ENCODE results near the gene VIPR1. TPM values are rescaled to one million over a fixed set of nuclear protein-coding genes. Genes with fewer than 3 reads are reported as not detected.

The VIPR1 gene
- total and polyA plus RNA-seq, 4 donors, result 2.3 to 41.8 (median 14.6) TPM

GRCh38 chr3:42530073-42530472 lies 27.6 kb downstream of the VIPR1 start (continued):
- TF ChIP-seq REST (IDR thresholded peaks at IDR 0.05), result no peak

GRCh38 chr3:42531470-42531869 lies 29.0 kb downstream of the VIPR1 start:
- Histone ChIP-seq H3K27me3 (ENCODE audit: control insufficient read depth in 4 of 4, insufficient read depth in 4 of 4, low read length in 3 of 4) (no peaks in the 10 kb centered on the region), H3K4me1 (ENCODE audit: control insufficient read depth in 4 of 4, insufficient read depth in 4 of 4, low read length in 3 of 4) (peaks cover 0 to 3% (median 0%) of the 10 kb centered on the region in 4 donors), H3K4me3 (ENCODE audit: low read depth in 1 of 3, low read length in 3 of 3) (no peak overlapping the region), H3K36me3 (ENCODE audit: control insufficient read depth in 4 of 4, insufficient read depth in 3 of 4, low read depth in 1 of 4, low read length in 3 of 4) (no peaks in the 10 kb centered on the region), H3K9me3 (ENCODE audit: control insufficient read depth in 4 of 4, low read length in 3 of 4) (no peaks in the 10 kb centered on the region), H3K9ac (ENCODE audit: low read depth in 1 of 2, low read length in 2 of 2) (no peak overlapping the region), H3K27ac (ENCODE audit: low read depth in 1 of 2, low read length in 2 of 2) (no peak overlapping the region)
- no peak for DNase-seq (ENCODE audit: low spot score)
- TF ChIP-seq ATF3 (IDR thresholded peaks at IDR 0.05), result no peak
- TF ChIP-seq SP1 (IDR thresholded peaks at IDR 0.05), result no peak
- no peak for TF ChIP-seq EGR1 (IDR thresholded peaks at IDR 0.05; ENCODE audit: low read depth in 2 of 2)
- no peak for TF ChIP-seq FOXA2 (IDR thresholded peaks at IDR 0.05)
- no peak for TF ChIP-seq JUND (IDR thresholded peaks at IDR 0.05)
- no peak for TF ChIP-seq REST (IDR thresholded peaks at IDR 0.05)
- no peak for TF ChIP-seq HNF4A (conservative IDR thresholded peaks at IDR 0.05)
- TF ChIP-seq CTCF (IDR thresholded peaks at IDR 0.05; ENCODE audit: low read depth, low read length, missing input control), result no peak
- TF ChIP-seq RXRA (IDR thresholded peaks at IDR 0.05), result no peak
- WGBS, result 93% methylated on average over 6 of the region's 6 CpGs

- H3K9ac ChIP-seq (ENCODE audit: low read depth in 1 of 2, low read length in 2 of 2), result no peak overlapping the region
- TF ChIP-seq ZBTB33 (IDR thresholded peaks at IDR 0.05), result no peak
- H3K4me1 ChIP-seq (ENCODE audit: control insufficient read depth in 4 of 4, insufficient read depth in 4 of 4, low read length in 3 of 4), result peaks cover 0 to 3% (median 0%) of the 10 kb centered on the region in 4 donors
- no peak overlapping the region for H3K27ac ChIP-seq (ENCODE audit: low read depth in 1 of 2, low read length in 2 of 2)
- H3K27me3 ChIP-seq (ENCODE audit: control insufficient read depth in 4 of 4, insufficient read depth in 4 of 4, low read length in 3 of 4), result no peaks in the 10 kb centered on the region
- no peak overlapping the region for H3K4me3 ChIP-seq (ENCODE audit: low read depth in 1 of 3, low read length in 3 of 3)
- H3K36me3 ChIP-seq (ENCODE audit: control insufficient read depth in 4 of 4, insufficient read depth in 3 of 4, low read depth in 1 of 4, low read length in 3 of 4), result no peaks in the 10 kb centered on the region
- H3K9me3 ChIP-seq (ENCODE audit: control insufficient read depth in 4 of 4, low read length in 3 of 4), result no peaks in the 10 kb centered on the region
- no peak for DNase-seq (ENCODE audit: low spot score)
- 90% methylated on average over 4 of the region's 4 CpGs for WGBS
Measured at GRCh38 chr3:42532229-42532628, 29.8 kb downstream of the VIPR1 start.
